Liver (tissue), 3 donors: ENCODE data around the gene HIPK2.

ENCODE experiments used
- FOXA1 ChIP-seq: IDR thresholded peaks from 2 replicates; pipeline ENCODE4 v1.6.1; 2016; ENCODE audit warnings: antibody characterized with exemption
- TAF1 ChIP-seq: conservative IDR thresholded peaks from 2 replicates; pipeline ENCODE4 v1.6.1; 2016; ENCODE audit warnings: antibody characterized with exemption, mild to moderate bottlenecking
- TF ChIP-seq, protein P1 (sequence below): fragments of 150-350 bp; IDR thresholded peaks from 2 replicates; pipeline ENCODE4 v1.5.1; 2017; ENCODE audit warnings: improper control_type of control experiment, low read depth, low read length; ENCODE audit not compliant: missing input control
- TF ChIP-seq, protein P2 (sequence below): IDR thresholded peaks from 2 replicates; pipeline ENCODE4 v1.6.1; 2016; ENCODE audit warnings: antibody characterized with exemption
- donor health status: healthy.
- donor health status: healthy.

DNA sequence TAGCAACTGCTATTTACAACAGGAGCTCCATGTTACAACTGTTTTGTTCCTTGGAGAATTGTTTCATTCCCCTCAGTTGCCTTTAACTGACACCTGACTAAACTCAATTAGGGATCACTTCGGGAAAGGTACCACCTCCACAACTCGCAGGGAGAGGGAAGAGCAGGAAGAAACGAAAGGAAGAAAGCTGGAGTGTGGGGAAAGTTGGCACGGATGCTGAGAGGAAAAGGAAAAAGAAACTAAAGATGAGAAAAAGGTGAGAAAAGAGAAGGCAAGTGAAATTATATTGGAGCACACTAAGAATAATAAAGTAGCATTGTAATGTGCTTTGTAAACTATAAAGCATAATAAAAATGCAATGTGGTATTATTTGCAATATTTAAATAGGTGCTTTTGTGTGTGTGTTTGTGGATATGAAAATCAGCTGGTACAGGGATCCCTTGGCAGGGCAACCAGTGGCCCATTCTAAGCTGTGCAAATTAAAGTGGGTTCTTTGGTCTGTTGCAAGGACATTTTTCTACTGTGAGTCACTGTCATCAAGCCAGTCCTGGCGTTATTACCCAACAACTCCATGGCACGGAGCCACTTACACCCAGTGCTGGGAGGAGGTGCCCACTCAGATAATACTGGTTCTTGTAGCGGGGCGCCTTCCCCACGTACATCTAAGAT is 45.9 kb downstream of the HIPK2 start:
- TF ChIP-seq, protein P1, sequence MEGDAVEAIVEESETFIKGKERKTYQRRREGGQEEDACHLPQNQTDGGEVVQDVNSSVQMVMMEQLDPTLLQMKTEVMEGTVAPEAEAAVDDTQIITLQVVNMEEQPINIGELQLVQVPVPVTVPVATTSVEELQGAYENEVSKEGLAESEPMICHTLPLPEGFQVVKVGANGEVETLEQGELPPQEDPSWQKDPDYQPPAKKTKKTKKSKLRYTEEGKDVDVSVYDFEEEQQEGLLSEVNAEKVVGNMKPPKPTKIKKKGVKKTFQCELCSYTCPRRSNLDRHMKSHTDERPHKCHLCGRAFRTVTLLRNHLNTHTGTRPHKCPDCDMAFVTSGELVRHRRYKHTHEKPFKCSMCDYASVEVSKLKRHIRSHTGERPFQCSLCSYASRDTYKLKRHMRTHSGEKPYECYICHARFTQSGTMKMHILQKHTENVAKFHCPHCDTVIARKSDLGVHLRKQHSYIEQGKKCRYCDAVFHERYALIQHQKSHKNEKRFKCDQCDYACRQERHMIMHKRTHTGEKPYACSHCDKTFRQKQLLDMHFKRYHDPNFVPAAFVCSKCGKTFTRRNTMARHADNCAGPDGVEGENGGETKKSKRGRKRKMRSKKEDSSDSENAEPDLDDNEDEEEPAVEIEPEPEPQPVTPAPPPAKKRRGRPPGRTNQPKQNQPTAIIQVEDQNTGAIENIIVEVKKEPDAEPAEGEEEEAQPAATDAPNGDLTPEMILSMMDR = no peak
- TF ChIP-seq FOXA1 (peak; percentile 51), TAF1 (no peak)
- TF ChIP-seq, protein P2, sequence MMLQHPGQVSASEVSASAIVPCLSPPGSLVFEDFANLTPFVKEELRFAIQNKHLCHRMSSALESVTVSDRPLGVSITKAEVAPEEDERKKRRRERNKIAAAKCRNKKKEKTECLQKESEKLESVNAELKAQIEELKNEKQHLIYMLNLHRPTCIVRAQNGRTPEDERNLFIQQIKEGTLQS = peak; percentile 95
